GM23338 (cell line): ENCODE measurements around the gene TTC3. TPM values are rescaled to one million over a fixed set of nuclear protein-coding genes. Genes with fewer than 3 reads are reported as not detected.

Experiments used
- ATAC-seq: fragments of 200-7000 bp; cut with Tn5 transposase; 3 replicates; pipeline ENCODE4 v1.9.1; 2020
- DNase-seq: peaks from one replicate; pipeline ENCODE4 v3.0.0-alpha.2; 2015; ENCODE audit warnings: low spot score
- H2AFZ ChIP-seq: fragments of 200-600 bp; sonication (generic); 2 replicates; pipeline ENCODE4 v1.8.0; 2016; ENCODE audit warnings: antibody characterized with exemption, mild to moderate bottlenecking, moderate library complexity
- H3F3A ChIP-seq: fragments of 200-600 bp; sonication (generic); replicated peaks from 2 replicates; pipeline ENCODE4 v1.8.0; 2017; ENCODE audit warnings: antibody characterized with exemption, mixed run types, low read depth
- H3K27ac ChIP-seq: fragments of 200-600 bp; sonication (generic); 2 replicates; pipeline ENCODE4 v1.6.1; 2016; ENCODE audit warnings: low read depth
- H3K27me3 ChIP-seq: fragments of 200-600 bp; sonication (generic); 2 replicates; pipeline ENCODE4 v1.8.0; 2016; ENCODE audit warnings: mild to moderate bottlenecking, mixed run types, moderate library complexity; ENCODE audit not compliant: insufficient read depth
- H3K36me3 ChIP-seq: fragments of 200-600 bp; sonication (generic); 2 replicates; pipeline ENCODE4 v1.8.0; 2016; ENCODE audit warnings: mild to moderate bottlenecking; ENCODE audit not compliant: insufficient read depth
- H3K4me1 ChIP-seq: fragments of 200-600 bp; sonication (generic); 2 replicates; pipeline ENCODE4 v1.8.0; 2016; ENCODE audit warnings: mild to moderate bottlenecking, moderate library complexity; ENCODE audit not compliant: insufficient read depth
- H3K4me2 ChIP-seq: fragments of 200-600 bp; sonication (generic); 2 replicates; pipeline ENCODE4 v1.7.1; 2017; ENCODE audit warnings: mixed run types
- H3K4me3 ChIP-seq: fragments of 200-600 bp; sonication (generic); 2 replicates; pipeline ENCODE4 v1.6.1; 2016; ENCODE audit warnings: mixed run types
- H3K79me2 ChIP-seq: fragments of 200-600 bp; sonication (generic); replicated peaks from 2 replicates; pipeline ENCODE4 v1.8.0; 2017; ENCODE audit warnings: mild to moderate bottlenecking; ENCODE audit not compliant: insufficient read depth
- H3K9me2 ChIP-seq: fragments of 200-600 bp; sonication (generic); 2 replicates; pipeline ENCODE4 v1.8.0; 2017; ENCODE audit not compliant: insufficient read depth
- H4K20me1 ChIP-seq: fragments of 200-600 bp; sonication (generic); replicated peaks from 2 replicates; pipeline ENCODE4 v1.8.0; 2017; ENCODE audit warnings: mild to moderate bottlenecking; ENCODE audit not compliant: insufficient read depth
- H3K27ac Mint-ChIP-seq: 2 replicates; pipeline ENCODE4 v1.8.0; 2020; ENCODE audit warnings: inconsistent platforms, mild to moderate bottlenecking, moderate library complexity, mixed read lengths
- H3K27me3 Mint-ChIP-seq: 3 replicates; pipeline ENCODE4 v1.8.0; 2022; ENCODE audit warnings: low read depth, mild to moderate bottlenecking, moderate library complexity, mixed read lengths, inconsistent platforms; ENCODE audit not compliant: insufficient read depth, poor library complexity
- H3K36me3 Mint-ChIP-seq: 3 replicates; pipeline ENCODE4 v1.8.0; 2021; ENCODE audit warnings: low read depth, mild to moderate bottlenecking, inconsistent platforms, moderate library complexity, mixed read lengths
- H3K4me1 Mint-ChIP-seq: 3 replicates; pipeline ENCODE4 v1.8.0; 2020; ENCODE audit warnings: mild to moderate bottlenecking, inconsistent platforms, mixed read lengths
- H3K4me3 Mint-ChIP-seq: 3 replicates; pipeline ENCODE4 v1.8.0; 2021; ENCODE audit warnings: moderate library complexity, mild to moderate bottlenecking, inconsistent platforms, mixed read lengths
- H3K9me3 Mint-ChIP-seq: 3 replicates; pipeline ENCODE4 v1.8.0; 2020; ENCODE audit warnings: moderate library complexity, mild to moderate bottlenecking, inconsistent platforms, mixed read lengths
- CREB1 ChIP-seq: fragments of 250-450 bp; sonication (Bioruptor Pico); IDR thresholded peaks from 2 replicates; pipeline ENCODE4 v1.5.0; 2020; ENCODE audit warnings: low read depth, mild to moderate bottlenecking, moderate library complexity
- EZH2 ChIP-seq: fragments of 200-600 bp; sonication (generic); IDR thresholded peaks from one replicate; pipeline ENCODE4 v1.8.0; 2017; ENCODE audit warnings: antibody characterized with exemption, mild to moderate bottlenecking, low read depth; ENCODE audit not compliant: unreplicated experiment
- EZH2phosphoT487 ChIP-seq: fragments of 200-600 bp; sonication (generic); IDR thresholded peaks from one replicate; pipeline ENCODE4 v1.8.1; 2018; ENCODE audit warnings: antibody characterized with exemption; ENCODE audit not compliant: unreplicated experiment
- JUNB ChIP-seq: IDR thresholded peaks from one replicate; pipeline ENCODE4 v1.6.1; 2016; ENCODE audit warnings: antibody characterized with exemption; ENCODE audit not compliant: unreplicated experiment
- NANOG ChIP-seq: IDR thresholded peaks from 2 replicates; pipeline ENCODE4 v1.6.1; 2016; ENCODE audit warnings: antibody characterized with exemption, borderline replicate concordance
- POLR2AphosphoS5 ChIP-seq: IDR thresholded peaks from 2 replicates; pipeline ENCODE4 v1.6.1; 2016; ENCODE audit warnings: antibody characterized with exemption, low read depth
- STAT1 ChIP-seq: IDR thresholded peaks from one replicate; pipeline ENCODE4 v1.6.1; 2016; ENCODE audit warnings: antibody characterized with exemption; ENCODE audit not compliant: unreplicated experiment
- ZNF114 ChIP-seq: fragments of 250-450 bp; sonication (Bioruptor Pico); IDR thresholded peaks from 2 replicates; pipeline ENCODE4 v1.5.0; 2020; ENCODE audit warnings: mild to moderate bottlenecking, moderate library complexity
- ZNF331 ChIP-seq: fragments of 250-450 bp; sonication (Bioruptor Pico); IDR thresholded peaks from 2 replicates; pipeline ENCODE4 v1.5.0; 2020; ENCODE audit warnings: low read depth, mild to moderate bottlenecking, moderate library complexity
- polyA plus RNA-seq: library from polyadenylated mRNA; unstranded; fragments of >200 nt; fragmentation: Nextera tagmentation; extraction: Ambion mirVana; gene quantifications from 2 replicates; pipeline ENCODE4 v1.2.1, GENCODE V29; 2016
- total RNA-seq: library from RNA; depleted of rRNA; stranded (reverse); fragments of >200 nt; shearing (Covaris generic); gene quantifications from 2 replicates; pipeline ENCODE4 v1.2.3, GENCODE V29; 2014
- TF ChIP-seq, protein P1 (sequence below): IDR thresholded peaks from one replicate; pipeline ENCODE4 v1.6.1; 2018; ENCODE audit warnings: antibody characterized with exemption; ENCODE audit not compliant: unreplicated experiment
- TF ChIP-seq, protein P2 (sequence below): IDR thresholded peaks from 2 replicates; pipeline ENCODE4 v1.6.1; 2016; ENCODE audit warnings: antibody characterized with exemption
- TF ChIP-seq, protein P3 (sequence below), 2 experiments: fragments of 200-600 bp in 1 of 2; sonication (generic) in 1 of 2; conservative IDR thresholded peaks; 2 replicates each; pipeline versions ENCODE4 v1.5.1 to v1.6.1; 2016 to 2017; ENCODE audit warnings: antibody characterized with exemption in 2 of 2, low read depth in 2 of 2, mild to moderate bottlenecking in 2 of 2, moderate library complexity in 1 of 2
- TF ChIP-seq, protein P4 (sequence below): fragments of 250-450 bp; sonication (Bioruptor Pico); IDR thresholded peaks from 2 replicates; pipeline ENCODE4 v1.5.0; 2020; ENCODE audit warnings: mild to moderate bottlenecking, moderate library complexity

TTC3 gene
- total and polyA plus RNA-seq, 2 experiments from 2014 or later: 28.9 to 48.6 TPM

DNA sequence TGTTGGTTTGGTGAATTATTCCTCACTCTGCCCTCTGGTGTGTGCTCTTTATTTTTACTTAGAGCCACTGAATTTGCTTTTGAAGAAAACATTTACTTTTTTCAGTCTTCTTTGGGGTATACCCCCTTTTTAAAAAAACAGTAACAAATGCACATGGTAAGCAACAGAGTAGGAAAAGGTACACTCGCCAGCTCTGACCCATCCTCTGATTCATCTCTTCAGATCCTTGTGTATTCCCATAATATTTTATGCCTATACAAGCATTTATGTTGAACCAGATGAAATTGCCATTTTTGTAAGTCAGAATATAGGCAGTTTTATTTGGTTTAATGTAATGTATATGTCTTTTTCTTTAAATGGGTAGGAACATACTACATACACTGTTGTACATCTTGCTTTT, 28.3 kb downstream of the TTC3 start:
- no peak overlapping the region for H3K27ac Mint-ChIP-seq
- Histone ChIP-seq H2AFZ (no peak overlapping the region), H3K4me3 (no peak overlapping the region), H3K4me1 (no peaks in the 10 kb centered on the region), H3K36me3 (no peaks in the 10 kb centered on the region), H4K20me1 (peaks cover 2% of the 10 kb centered on the region; the same call in 1 of the 2 replicates), H3K4me2 (no peak overlapping the region), H3K27me3 (no peaks in the 10 kb centered on the region), H3K9me2 (no peaks in the 10 kb centered on the region), H3K27ac (no peak overlapping the region), H3F3A (no peaks in the 10 kb centered on the region), H3K79me2 (no peaks in the 10 kb centered on the region)
- no peak for DNase-seq
- no peak overlapping the region for H3K4me3 Mint-ChIP-seq
- ATAC-seq: no peak
- no peaks in the 10 kb centered on the region; the same call in 2 of the 3 replicates for H3K36me3 Mint-ChIP-seq
- no peaks in the 10 kb centered on the region for H3K9me3 Mint-ChIP-seq
- peaks cover 1% of the 10 kb centered on the region for H3K27me3 Mint-ChIP-seq
- no peaks in the 10 kb centered on the region for H3K4me1 Mint-ChIP-seq
- TF ChIP-seq NANOG (no peak), STAT1 (no peak), ZNF331 (no peak), EZH2phosphoT487 (no peak), ZNF114 (no peak), POLR2AphosphoS5 (no peak), CREB1 (no peak), EZH2 (no peak), JUNB (no peak)
- TF ChIP-seq, protein P1, sequence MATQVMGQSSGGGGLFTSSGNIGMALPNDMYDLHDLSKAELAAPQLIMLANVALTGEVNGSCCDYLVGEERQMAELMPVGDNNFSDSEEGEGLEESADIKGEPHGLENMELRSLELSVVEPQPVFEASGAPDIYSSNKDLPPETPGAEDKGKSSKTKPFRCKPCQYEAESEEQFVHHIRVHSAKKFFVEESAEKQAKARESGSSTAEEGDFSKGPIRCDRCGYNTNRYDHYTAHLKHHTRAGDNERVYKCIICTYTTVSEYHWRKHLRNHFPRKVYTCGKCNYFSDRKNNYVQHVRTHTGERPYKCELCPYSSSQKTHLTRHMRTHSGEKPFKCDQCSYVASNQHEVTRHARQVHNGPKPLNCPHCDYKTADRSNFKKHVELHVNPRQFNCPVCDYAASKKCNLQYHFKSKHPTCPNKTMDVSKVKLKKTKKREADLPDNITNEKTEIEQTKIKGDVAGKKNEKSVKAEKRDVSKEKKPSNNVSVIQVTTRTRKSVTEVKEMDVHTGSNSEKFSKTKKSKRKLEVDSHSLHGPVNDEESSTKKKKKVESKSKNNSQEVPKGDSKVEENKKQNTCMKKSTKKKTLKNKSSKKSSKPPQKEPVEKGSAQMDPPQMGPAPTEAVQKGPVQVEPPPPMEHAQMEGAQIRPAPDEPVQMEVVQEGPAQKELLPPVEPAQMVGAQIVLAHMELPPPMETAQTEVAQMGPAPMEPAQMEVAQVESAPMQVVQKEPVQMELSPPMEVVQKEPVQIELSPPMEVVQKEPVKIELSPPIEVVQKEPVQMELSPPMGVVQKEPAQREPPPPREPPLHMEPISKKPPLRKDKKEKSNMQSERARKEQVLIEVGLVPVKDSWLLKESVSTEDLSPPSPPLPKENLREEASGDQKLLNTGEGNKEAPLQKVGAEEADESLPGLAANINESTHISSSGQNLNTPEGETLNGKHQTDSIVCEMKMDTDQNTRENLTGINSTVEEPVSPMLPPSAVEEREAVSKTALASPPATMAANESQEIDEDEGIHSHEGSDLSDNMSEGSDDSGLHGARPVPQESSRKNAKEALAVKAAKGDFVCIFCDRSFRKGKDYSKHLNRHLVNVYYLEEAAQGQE: no peak
- TF ChIP-seq, protein P2, sequence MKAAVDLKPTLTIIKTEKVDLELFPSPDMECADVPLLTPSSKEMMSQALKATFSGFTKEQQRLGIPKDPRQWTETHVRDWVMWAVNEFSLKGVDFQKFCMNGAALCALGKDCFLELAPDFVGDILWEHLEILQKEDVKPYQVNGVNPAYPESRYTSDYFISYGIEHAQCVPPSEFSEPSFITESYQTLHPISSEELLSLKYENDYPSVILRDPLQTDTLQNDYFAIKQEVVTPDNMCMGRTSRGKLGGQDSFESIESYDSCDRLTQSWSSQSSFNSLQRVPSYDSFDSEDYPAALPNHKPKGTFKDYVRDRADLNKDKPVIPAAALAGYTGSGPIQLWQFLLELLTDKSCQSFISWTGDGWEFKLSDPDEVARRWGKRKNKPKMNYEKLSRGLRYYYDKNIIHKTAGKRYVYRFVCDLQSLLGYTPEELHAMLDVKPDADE: no peak
- TF ChIP-seq, protein P3, sequence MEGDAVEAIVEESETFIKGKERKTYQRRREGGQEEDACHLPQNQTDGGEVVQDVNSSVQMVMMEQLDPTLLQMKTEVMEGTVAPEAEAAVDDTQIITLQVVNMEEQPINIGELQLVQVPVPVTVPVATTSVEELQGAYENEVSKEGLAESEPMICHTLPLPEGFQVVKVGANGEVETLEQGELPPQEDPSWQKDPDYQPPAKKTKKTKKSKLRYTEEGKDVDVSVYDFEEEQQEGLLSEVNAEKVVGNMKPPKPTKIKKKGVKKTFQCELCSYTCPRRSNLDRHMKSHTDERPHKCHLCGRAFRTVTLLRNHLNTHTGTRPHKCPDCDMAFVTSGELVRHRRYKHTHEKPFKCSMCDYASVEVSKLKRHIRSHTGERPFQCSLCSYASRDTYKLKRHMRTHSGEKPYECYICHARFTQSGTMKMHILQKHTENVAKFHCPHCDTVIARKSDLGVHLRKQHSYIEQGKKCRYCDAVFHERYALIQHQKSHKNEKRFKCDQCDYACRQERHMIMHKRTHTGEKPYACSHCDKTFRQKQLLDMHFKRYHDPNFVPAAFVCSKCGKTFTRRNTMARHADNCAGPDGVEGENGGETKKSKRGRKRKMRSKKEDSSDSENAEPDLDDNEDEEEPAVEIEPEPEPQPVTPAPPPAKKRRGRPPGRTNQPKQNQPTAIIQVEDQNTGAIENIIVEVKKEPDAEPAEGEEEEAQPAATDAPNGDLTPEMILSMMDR (conservative IDR thresholded peaks at IDR 0.05; ENCODE audit: low read depth in 2 of 2): no peak
- TF ChIP-seq, protein P4, sequence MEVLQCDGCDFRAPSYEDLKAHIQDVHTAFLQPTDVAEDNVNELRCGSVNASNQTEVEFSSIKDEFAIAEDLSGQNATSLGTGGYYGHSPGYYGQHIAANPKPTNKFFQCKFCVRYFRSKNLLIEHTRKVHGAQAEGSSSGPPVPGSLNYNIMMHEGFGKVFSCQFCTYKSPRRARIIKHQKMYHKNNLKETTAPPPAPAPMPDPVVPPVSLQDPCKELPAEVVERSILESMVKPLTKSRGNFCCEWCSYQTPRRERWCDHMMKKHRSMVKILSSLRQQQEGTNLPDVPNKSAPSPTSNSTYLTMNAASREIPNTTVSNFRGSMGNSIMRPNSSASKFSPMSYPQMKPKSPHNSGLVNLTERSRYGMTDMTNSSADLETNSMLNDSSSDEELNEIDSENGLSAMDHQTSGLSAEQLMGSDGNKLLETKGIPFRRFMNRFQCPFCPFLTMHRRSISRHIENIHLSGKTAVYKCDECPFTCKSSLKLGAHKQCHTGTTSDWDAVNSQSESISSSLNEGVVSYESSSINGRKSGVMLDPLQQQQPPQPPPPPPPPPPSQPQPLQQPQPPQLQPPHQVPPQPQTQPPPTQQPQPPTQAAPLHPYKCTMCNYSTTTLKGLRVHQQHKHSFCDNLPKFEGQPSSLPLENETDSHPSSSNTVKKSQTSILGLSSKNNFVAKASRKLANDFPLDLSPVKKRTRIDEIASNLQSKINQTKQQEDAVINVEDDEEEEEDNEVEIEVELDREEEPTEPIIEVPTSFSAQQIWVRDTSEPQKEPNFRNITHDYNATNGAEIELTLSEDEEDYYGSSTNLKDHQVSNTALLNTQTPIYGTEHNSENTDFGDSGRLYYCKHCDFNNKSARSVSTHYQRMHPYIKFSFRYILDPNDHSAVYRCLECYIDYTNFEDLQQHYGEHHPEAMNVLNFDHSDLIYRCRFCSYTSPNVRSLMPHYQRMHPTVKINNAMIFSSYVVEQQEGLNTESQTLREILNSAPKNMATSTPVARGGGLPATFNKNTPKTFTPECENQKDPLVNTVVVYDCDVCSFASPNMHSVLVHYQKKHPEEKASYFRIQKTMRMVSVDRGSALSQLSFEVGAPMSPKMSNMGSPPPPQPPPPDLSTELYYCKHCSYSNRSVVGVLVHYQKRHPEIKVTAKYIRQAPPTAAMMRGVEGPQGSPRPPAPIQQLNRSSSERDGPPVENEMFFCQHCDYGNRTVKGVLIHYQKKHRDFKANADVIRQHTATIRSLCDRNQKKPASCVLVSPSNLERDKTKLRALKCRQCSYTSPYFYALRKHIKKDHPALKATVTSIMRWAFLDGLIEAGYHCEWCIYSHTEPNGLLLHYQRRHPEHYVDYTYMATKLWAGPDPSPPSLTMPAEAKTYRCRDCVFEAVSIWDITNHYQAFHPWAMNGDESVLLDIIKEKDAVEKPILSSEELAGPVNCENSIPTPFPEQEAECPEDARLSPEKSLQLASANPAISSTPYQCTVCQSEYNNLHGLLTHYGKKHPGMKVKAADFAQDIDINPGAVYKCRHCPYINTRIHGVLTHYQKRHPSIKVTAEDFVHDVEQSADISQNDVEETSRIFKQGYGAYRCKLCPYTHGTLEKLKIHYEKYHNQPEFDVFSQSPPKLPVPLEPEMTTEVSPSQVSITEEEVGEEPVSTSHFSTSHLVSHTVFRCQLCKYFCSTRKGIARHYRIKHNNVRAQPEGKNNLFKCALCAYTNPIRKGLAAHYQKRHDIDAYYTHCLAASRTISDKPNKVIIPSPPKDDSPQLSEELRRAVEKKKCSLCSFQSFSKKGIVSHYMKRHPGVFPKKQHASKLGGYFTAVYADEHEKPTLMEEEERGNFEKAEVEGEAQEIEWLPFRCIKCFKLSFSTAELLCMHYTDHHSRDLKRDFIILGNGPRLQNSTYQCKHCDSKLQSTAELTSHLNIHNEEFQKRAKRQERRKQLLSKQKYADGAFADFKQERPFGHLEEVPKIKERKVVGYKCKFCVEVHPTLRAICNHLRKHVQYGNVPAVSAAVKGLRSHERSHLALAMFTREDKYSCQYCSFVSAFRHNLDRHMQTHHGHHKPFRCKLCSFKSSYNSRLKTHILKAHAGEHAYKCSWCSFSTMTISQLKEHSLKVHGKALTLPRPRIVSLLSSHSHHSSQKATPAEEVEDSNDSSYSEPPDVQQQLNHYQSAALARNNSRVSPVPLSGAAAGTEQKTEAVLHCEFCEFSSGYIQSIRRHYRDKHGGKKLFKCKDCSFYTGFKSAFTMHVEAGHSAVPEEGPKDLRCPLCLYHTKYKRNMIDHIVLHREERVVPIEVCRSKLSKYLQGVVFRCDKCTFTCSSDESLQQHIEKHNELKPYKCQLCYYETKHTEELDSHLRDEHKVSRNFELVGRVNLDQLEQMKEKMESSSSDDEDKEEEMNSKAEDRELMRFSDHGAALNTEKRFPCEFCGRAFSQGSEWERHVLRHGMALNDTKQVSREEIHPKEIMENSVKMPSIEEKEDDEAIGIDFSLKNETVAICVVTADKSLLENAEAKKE (CRISPR knock-in tag): no peak
